Aorta (tissue), 5 donors: ENCODE data around the gene COL7A1. TPM values are rescaled to one million over a fixed set of nuclear protein-coding genes. Genes with fewer than 3 reads are reported as not detected.
A peak's percentile ranks its signal among the peaks of the same experiment; 100 is the strongest.

Experiments
- ATAC-seq: fragments of 200-7000 bp; cut with Tn5 transposase; one replicate; pipeline ENCODE4 v1.9.1; 2022; ENCODE audit warnings: moderate library complexity; ENCODE audit not compliant: low FRiP score
- DNase-seq, 2 donors: peaks; one replicate each; pipeline ENCODE4 v3.0.0-alpha.2; 2020
- H3K27ac ChIP-seq, 2 donors: one replicate each; pipeline ENCODE4 v1.5.1; 2013; ENCODE audit warnings: low read length in 2 of 2, mild to moderate bottlenecking in 2 of 2, moderate library complexity in 2 of 2, control low read depth in 1 of 2, inconsistent platforms in 1 of 2, low read depth in 1 of 2
- H3K27me3 ChIP-seq, 2 donors: one replicate each; pipeline ENCODE4 v1.6.1; 2013; ENCODE audit warnings: control low read depth in 1 of 2, low read length in 1 of 2, mild to moderate bottlenecking in 1 of 2, moderate library complexity in 1 of 2; ENCODE audit not compliant: insufficient read depth in 2 of 2, control insufficient read depth in 1 of 2
- H3K36me3 ChIP-seq, 2 donors: one replicate each; pipeline ENCODE4 v1.6.1; 2013; ENCODE audit warnings: control low read depth in 1 of 2, low read length in 1 of 2, mild to moderate bottlenecking in 1 of 2; ENCODE audit not compliant: insufficient read depth in 2 of 2, control insufficient read depth in 1 of 2
- H3K4me1 ChIP-seq, 2 donors: one replicate each; pipeline ENCODE4 v1.6.1; 2013; ENCODE audit warnings: low read length in 2 of 2, control low read depth in 1 of 2, mild to moderate bottlenecking in 1 of 2, moderate library complexity in 1 of 2; ENCODE audit not compliant: insufficient read depth in 2 of 2, control insufficient read depth in 1 of 2
- H3K4me3 ChIP-seq, 2 donors: one replicate each; pipeline ENCODE4 v1.5.1; 2013; ENCODE audit warnings: low read length in 2 of 2, control low read depth in 1 of 2, mild to moderate bottlenecking in 1 of 2
- H3K9me3 ChIP-seq: one replicate; pipeline ENCODE4 v1.6.1; 2013; ENCODE audit warnings: mild to moderate bottlenecking, low read length; ENCODE audit not compliant: control insufficient read depth
- WGBS, 2 donors: extraction: QIAGEN DNeasy Blood & Tissue Kit; methylation state at CpG; one replicate each; pipeline ENCODE4 v1.1.7; 2013; 5-methylcytosine and 5-hydroxymethylcytosine counted together
- intact Hi-C, 2 donors: fragments of 100-400 bp; cut with DNase I; formaldehyde crosslinking; loops; one replicate each; pipeline versions ENCODE4 v1.14.2 to v1.15.0; 2022
- polyA plus RNA-seq, 2 donors: library from polyadenylated mRNA; stranded (reverse); fragments of 200-250 nt; gene quantifications; one replicate each; pipeline ENCODE4 v1.2.3, GENCODE V29; 2013
- total RNA-seq, 2 donors: library from RNA; stranded (reverse); fragmentation: NEBNext Ultra II Directional; extraction: Animal tissue kit (Norgen Biotek cat#: 25700); gene quantifications; one replicate each; pipeline ENCODE4 v1.2.1, GENCODE V29; 2021
- donor health status: healthy with polysubstance abuse.
- donor health status: Bipolar disorder and iron deficiency.
- donor health status: DM: no; HTN: no; CAD: no.
- donor health status: DM: no; HTN: no; CAD: no.
- donor health status: DM: yes; HTN: yes; CAD: no.

Gene COL7A1
- total and polyA plus RNA-seq, 4 donors = 3.9 to 217 (median 6.0) TPM

GRCh38 chr3:48624767-48625166, 29.6 kb upstream of the COL7A1 start:
- no peak overlapping the region for H3K4me3 ChIP-seq
- no peaks in the 10 kb centered on the region for H3K27me3 ChIP-seq
- no peaks in the 10 kb centered on the region for H3K9me3 ChIP-seq
- no peak overlapping the region for H3K27ac ChIP-seq
- H3K36me3 ChIP-seq = peaks cover 5 to 10% of the 10 kb centered on the region in 2 donors
- H3K4me1 ChIP-seq = no peaks in the 10 kb centered on the region
- WGBS, 2 donors = 89 to 94% methylated on average over 10 of the region's 10 CpGs
- intact Hi-C loops = no loop called here
- no peak for ATAC-seq
- no peak for DNase-seq

GRCh38 chr3:48623851-48624547, 28.9 kb upstream of the COL7A1 start:
- Histone ChIP-seq H3K36me3 (peaks cover 5 to 10% of the 10 kb centered on the region in 2 donors), H3K9me3 (no peaks in the 10 kb centered on the region), H3K4me1 (peaks cover 0 to 5% of the 10 kb centered on the region in 2 donors), H3K27me3 (no peaks in the 10 kb centered on the region), H3K4me3 (no peak overlapping the region), H3K27ac (no peak overlapping the region)
- 83 to 84% methylated on average over 6 of the region's 6 CpGs for WGBS, 2 donors
- intact Hi-C loops = no loop called here
- no peak for DNase-seq
- ATAC-seq = no peak

- peak within 1 kb of the TSS in 1 of 2 donors; percentile 96 for H3K27ac ChIP-seq
- DNase-seq (no peak), ATAC-seq (no peak)
- peaks cover 0 to 2% of the 10 kb centered on the region in 2 donors for H3K36me3 ChIP-seq
- no peaks in the 10 kb centered on the region for H3K9me3 ChIP-seq
- H3K27me3 ChIP-seq = no peaks in the 10 kb centered on the region
- H3K4me1 ChIP-seq = peaks cover 0 to 5% of the 10 kb centered on the region in 2 donors
- WGBS, 2 donors = 92 to 93% methylated on average over 19 of the region's 19 CpGs
- intact Hi-C loops = no loop called here
- no peak within 1 kb of the TSS for H3K4me3 ChIP-seq
Measured at GRCh38 chr3:48621461-48621869, 26.3 kb upstream of the COL7A1 start, which contains the start of gene TMEM89. Gene TMEM89 (minus strand): TSS chr3:48621769. CDS start chr3:48621756, 13 bp downstream.

GRCh38 chr3:48619541-48620524, 24.7 kb upstream of the COL7A1 start:
- intact Hi-C loops = loop anchor here in 1 of 2 donors (2.0 kb wide), 1 partner anchor 15 kb away; the partner anchor contains the start of gene SLC26A6
- H3K27me3 ChIP-seq = no peaks in the 10 kb centered on the region
- H3K4me1 ChIP-seq = peaks cover 0 to 5% of the 10 kb centered on the region in 2 donors
- H3K4me3 ChIP-seq = no peak overlapping the region
- no peak for ATAC-seq
- no peaks in the 10 kb centered on the region for H3K36me3 ChIP-seq
- H3K27ac ChIP-seq = peak overlapping the region; percentile 81 to 96
- 77 to 80% methylated on average over 7 of the region's 7 CpGs for WGBS, 2 donors
- no peaks in the 10 kb centered on the region for H3K9me3 ChIP-seq
- no peak for DNase-seq

GRCh38 chr3:48617559-48617958, 22.4 kb upstream of the COL7A1 start:
- Histone ChIP-seq H3K4me3 (no peak overlapping the region), H3K27ac (peak overlapping the region in 1 of 2 donors; percentile 28), H3K9me3 (no peaks in the 10 kb centered on the region), H3K36me3 (no peaks in the 10 kb centered on the region), H3K4me1 (peaks cover 0 to 5% of the 10 kb centered on the region in 2 donors), H3K27me3 (no peaks in the 10 kb centered on the region)
- WGBS, 2 donors = 97 to 98% methylated on average over 4 of the region's 4 CpGs
- DNase-seq = no peak
- intact Hi-C loops = no loop called here
- no peak for ATAC-seq

GRCh38 chr3:48614044-48614443, 18.9 kb upstream of the COL7A1 start:
- no peak overlapping the region for H3K4me3 ChIP-seq
- no peaks in the 10 kb centered on the region for H3K9me3 ChIP-seq
- intact Hi-C loops = no loop called here
- no peaks in the 10 kb centered on the region for H3K4me1 ChIP-seq
- H3K27ac ChIP-seq = no peak overlapping the region
- H3K36me3 ChIP-seq = no peaks in the 10 kb centered on the region
- no peaks in the 10 kb centered on the region for H3K27me3 ChIP-seq
- 79 to 83% methylated on average over 3 of the region's 3 CpGs for WGBS, 2 donors
- no peak for DNase-seq
- ATAC-seq = no peak

- no peak overlapping the region for H3K27ac ChIP-seq
- no peak for ATAC-seq
- intact Hi-C loops = no loop called here
- H3K4me3 ChIP-seq = no peak overlapping the region
- no peaks in the 10 kb centered on the region for H3K27me3 ChIP-seq
- no peak for DNase-seq
- peaks cover 0 to 3% of the 10 kb centered on the region in 2 donors for H3K4me1 ChIP-seq
- no peaks in the 10 kb centered on the region for H3K36me3 ChIP-seq
- 45 to 51% methylated on average over 1 of the region's 1 CpG for WGBS, 2 donors
- H3K9me3 ChIP-seq = no peaks in the 10 kb centered on the region
Measured at GRCh38 chr3:48612309-48612708, 17.2 kb upstream of the COL7A1 start.

- Histone ChIP-seq H3K4me1 (peaks cover 0 to 3% of the 10 kb centered on the region in 2 donors), H3K36me3 (peaks cover 4 to 9% of the 10 kb centered on the region in 2 donors), H3K9me3 (no peaks in the 10 kb centered on the region), H3K4me3 (peak within 1 kb of the TSS; percentile 80 to 93), H3K27ac (peak within 1 kb of the TSS in 1 of 2 donors; percentile 37), H3K27me3 (no peaks in the 10 kb centered on the region)
- DNase-seq = peak; percentile 95 to 98
- peak; percentile 100 for ATAC-seq
- intact Hi-C loops = loop anchor here in 1 of 2 donors (2.0 kb wide), 1 partner anchor 45 kb away; no protein-coding TSS in a partner anchor
- WGBS, 2 donors = 2% methylated on average over 82 to 86 of the region's 86 CpGs
Measured at GRCh38 chr3:48609088-48610005, 14.2 kb upstream of the COL7A1 start, which contains the start of gene UQCRC1. Gene UQCRC1 (minus strand): TSS chr3:48609646. CDS start chr3:48609620, 26 bp downstream.
